Panc1 (cell line): Measurements from ENCODE around the gene REPIN1. TPM values are rescaled to one million over a fixed set of nuclear protein-coding genes. Genes with fewer than 3 reads are reported as not detected.
A peak's percentile ranks its signal among the peaks of the same experiment; 100 is the strongest.

Experiments used
- ATAC-seq: fragments of 200-7000 bp; cut with Tn5 transposase; 2 replicates; pipeline ENCODE4 v1.9.1; 2020; ENCODE audit warnings: mild to moderate bottlenecking, moderate library complexity
- BruUV-seq: library from RNA; stranded (reverse); fragments of 400-500 nt; replicated peaks from 2 replicates; lab custom pipeline; 2021; lab: Mats Ljungman, UMichigan
- CTCF ChIA-PET: fragments of 300-600 bp; sonication (Branson Sonifier 250); formaldehyde crosslinking; loops from one replicate; lab custom pipeline; 2022; ENCODE audit warnings: antibody characterized with exemption; lab: Charles Lee
- POLR2A ChIA-PET: fragments of 300-600 bp; sonication (Branson Sonifier 250); formaldehyde crosslinking; loops from one replicate; lab custom pipeline; 2022; ENCODE audit warnings: antibody characterized with exemption; lab: Charles Lee
- DNase-seq: peaks from one replicate; pipeline ENCODE4 v3.0.0-alpha.2; 2010; ENCODE audit warnings: low read depth, low spot score
- H3K27ac ChIP-seq: 2 replicates; pipeline ENCODE4 v1.5.1; 2011; ENCODE audit warnings: mild to moderate bottlenecking, low read length, inconsistent platforms
- H3K27me3 ChIP-seq: fragments of 200-500 bp; sonication (Bioruptor generic); 2 replicates; pipeline ENCODE4 v1.6.0; 2014; ENCODE audit warnings: low read length, inconsistent platforms; ENCODE audit not compliant: control insufficient read depth, insufficient read depth
- H3K36me3 ChIP-seq: fragments of 200-500 bp; sonication (Bioruptor generic); 2 replicates; pipeline ENCODE4 v1.5.1; 2014; ENCODE audit warnings: inconsistent platforms, mild to moderate bottlenecking, low read length, moderate library complexity; ENCODE audit not compliant: control insufficient read depth, insufficient read depth
- H3K4me1 ChIP-seq: 2 replicates; pipeline ENCODE4 v1.5.1; 2011; ENCODE audit warnings: inconsistent platforms, mild to moderate bottlenecking, low read length, moderate library complexity; ENCODE audit not compliant: control insufficient read depth, insufficient read depth
- H3K4me3 ChIP-seq, 2 experiments: 2 replicates each; pipeline ENCODE4 v1.5.1; 2011 to 2012; ENCODE audit warnings: low read depth in 2 of 2, low read length in 2 of 2, mild to moderate bottlenecking in 2 of 2, inconsistent platforms in 1 of 2, moderate library complexity in 1 of 2
- H3K9me3 ChIP-seq: fragments of 200-500 bp; sonication (Bioruptor generic); 2 replicates; pipeline ENCODE4 v1.5.1; 2014; ENCODE audit warnings: low read depth, mild to moderate bottlenecking, inconsistent platforms, low read length, moderate library complexity; ENCODE audit not compliant: control insufficient read depth, insufficient read depth
- POLR2AphosphoS5 ChIP-seq: IDR thresholded peaks from 2 replicates; pipeline ENCODE4 v1.6.1; 2012; ENCODE audit warnings: mild to moderate bottlenecking, low read depth, low read length, moderate library complexity
- SIN3A ChIP-seq: IDR thresholded peaks from 2 replicates; pipeline ENCODE4 v1.6.1; 2012; ENCODE audit warnings: low read depth, mild to moderate bottlenecking, low read length, moderate library complexity, borderline replicate concordance; ENCODE audit not compliant: insufficient read depth
- TCF7L2 ChIP-seq: IDR thresholded peaks from 2 replicates; pipeline ENCODE4 v1.6.1; 2011; ENCODE audit warnings: mild to moderate bottlenecking, low read depth, low read length, inconsistent platforms
- in situ Hi-C: cut with HindIII; loops from 2 replicates; pipeline ENCODE4 v1.10.0; 2016; ENCODE audit warnings: low sequenced_read_pairs, low pct_unique_long_range_greater_than_20kb
- intact Hi-C: fragments of 100-400 bp; cut with micrococcal nuclease; formaldehyde crosslinking; loops from one replicate; pipeline ENCODE4 v1.10.0; 2022; ENCODE audit not compliant: unreplicated experiment
- total RNA-seq: library from RNA; stranded (reverse); gene quantifications from one replicate; pipeline ENCODE4 v1.2.1, GENCODE V29; 2021; ENCODE audit not compliant: unreplicated experiment
- TF ChIP-seq, protein P1 (sequence below): fragments of 450-650 bp; IDR thresholded peaks from 2 replicates; pipeline ENCODE4 v1.5.1; 2017; ENCODE audit warnings: mild to moderate bottlenecking
- TF ChIP-seq, protein P2 (sequence below), 2 experiments: IDR thresholded peaks; 2 replicates each; pipeline ENCODE4 v1.6.1; 2011 to 2012; ENCODE audit warnings: low read depth in 2 of 2, control low read depth in 1 of 2, low read length in 1 of 2, mild to moderate bottlenecking in 1 of 2, moderate library complexity in 1 of 2; ENCODE audit not compliant: insufficient read depth in 1 of 2

Gene REPIN1
- total RNA-seq, 1 experiment from 2014 or later: 209 TPM

DNA sequence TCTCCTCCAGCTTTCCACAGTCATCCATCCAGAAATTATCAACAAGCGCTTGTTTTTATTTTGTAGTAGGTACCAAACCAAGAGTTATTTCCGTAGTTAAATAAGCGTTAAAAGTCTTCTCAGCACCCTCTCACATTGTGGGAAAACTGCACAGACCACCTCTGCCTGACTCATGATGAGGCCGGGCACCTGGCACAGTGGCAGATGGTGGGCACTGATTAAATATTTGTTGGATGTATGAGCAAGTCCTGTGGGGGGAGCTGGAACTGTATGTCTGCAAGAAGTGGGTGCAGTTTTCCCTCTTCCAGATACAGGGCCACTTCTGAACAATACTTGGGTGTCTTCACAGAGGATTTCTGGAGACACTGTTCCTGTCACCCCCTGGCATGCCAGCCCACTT is 5.3 kb upstream of the REPIN1 start:
- no peaks in the 10 kb centered on the region for H3K27me3 ChIP-seq
- no peaks in the 10 kb centered on the region for H3K9me3 ChIP-seq
- intact Hi-C loops: no loop called here
- TF ChIP-seq POLR2AphosphoS5: no peak
- TF ChIP-seq, protein P1, sequence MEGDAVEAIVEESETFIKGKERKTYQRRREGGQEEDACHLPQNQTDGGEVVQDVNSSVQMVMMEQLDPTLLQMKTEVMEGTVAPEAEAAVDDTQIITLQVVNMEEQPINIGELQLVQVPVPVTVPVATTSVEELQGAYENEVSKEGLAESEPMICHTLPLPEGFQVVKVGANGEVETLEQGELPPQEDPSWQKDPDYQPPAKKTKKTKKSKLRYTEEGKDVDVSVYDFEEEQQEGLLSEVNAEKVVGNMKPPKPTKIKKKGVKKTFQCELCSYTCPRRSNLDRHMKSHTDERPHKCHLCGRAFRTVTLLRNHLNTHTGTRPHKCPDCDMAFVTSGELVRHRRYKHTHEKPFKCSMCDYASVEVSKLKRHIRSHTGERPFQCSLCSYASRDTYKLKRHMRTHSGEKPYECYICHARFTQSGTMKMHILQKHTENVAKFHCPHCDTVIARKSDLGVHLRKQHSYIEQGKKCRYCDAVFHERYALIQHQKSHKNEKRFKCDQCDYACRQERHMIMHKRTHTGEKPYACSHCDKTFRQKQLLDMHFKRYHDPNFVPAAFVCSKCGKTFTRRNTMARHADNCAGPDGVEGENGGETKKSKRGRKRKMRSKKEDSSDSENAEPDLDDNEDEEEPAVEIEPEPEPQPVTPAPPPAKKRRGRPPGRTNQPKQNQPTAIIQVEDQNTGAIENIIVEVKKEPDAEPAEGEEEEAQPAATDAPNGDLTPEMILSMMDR: no peak
- no peak for TF ChIP-seq SIN3A
- TF ChIP-seq, protein P2, sequence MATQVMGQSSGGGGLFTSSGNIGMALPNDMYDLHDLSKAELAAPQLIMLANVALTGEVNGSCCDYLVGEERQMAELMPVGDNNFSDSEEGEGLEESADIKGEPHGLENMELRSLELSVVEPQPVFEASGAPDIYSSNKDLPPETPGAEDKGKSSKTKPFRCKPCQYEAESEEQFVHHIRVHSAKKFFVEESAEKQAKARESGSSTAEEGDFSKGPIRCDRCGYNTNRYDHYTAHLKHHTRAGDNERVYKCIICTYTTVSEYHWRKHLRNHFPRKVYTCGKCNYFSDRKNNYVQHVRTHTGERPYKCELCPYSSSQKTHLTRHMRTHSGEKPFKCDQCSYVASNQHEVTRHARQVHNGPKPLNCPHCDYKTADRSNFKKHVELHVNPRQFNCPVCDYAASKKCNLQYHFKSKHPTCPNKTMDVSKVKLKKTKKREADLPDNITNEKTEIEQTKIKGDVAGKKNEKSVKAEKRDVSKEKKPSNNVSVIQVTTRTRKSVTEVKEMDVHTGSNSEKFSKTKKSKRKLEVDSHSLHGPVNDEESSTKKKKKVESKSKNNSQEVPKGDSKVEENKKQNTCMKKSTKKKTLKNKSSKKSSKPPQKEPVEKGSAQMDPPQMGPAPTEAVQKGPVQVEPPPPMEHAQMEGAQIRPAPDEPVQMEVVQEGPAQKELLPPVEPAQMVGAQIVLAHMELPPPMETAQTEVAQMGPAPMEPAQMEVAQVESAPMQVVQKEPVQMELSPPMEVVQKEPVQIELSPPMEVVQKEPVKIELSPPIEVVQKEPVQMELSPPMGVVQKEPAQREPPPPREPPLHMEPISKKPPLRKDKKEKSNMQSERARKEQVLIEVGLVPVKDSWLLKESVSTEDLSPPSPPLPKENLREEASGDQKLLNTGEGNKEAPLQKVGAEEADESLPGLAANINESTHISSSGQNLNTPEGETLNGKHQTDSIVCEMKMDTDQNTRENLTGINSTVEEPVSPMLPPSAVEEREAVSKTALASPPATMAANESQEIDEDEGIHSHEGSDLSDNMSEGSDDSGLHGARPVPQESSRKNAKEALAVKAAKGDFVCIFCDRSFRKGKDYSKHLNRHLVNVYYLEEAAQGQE (IDR thresholded peaks at IDR 0.05; ENCODE audit: insufficient read depth in 1 of 2, low read depth in 2 of 2, low read length in 1 of 2): no peak
- H3K36me3 ChIP-seq: no peaks in the 10 kb centered on the region
- CTCF ChIA-PET: no interaction called here
- peaks cover 25% of the 10 kb centered on the region for H3K4me1 ChIP-seq
- in situ Hi-C loops: no loop called here
- POLR2A ChIA-PET: no interaction called here
- BruUV-seq: no TSS peak
- H3K4me3 ChIP-seq: no peak overlapping the region
- DNase-seq (no peak), ATAC-seq (no peak)
- no peak overlapping the region for H3K27ac ChIP-seq

DNA sequence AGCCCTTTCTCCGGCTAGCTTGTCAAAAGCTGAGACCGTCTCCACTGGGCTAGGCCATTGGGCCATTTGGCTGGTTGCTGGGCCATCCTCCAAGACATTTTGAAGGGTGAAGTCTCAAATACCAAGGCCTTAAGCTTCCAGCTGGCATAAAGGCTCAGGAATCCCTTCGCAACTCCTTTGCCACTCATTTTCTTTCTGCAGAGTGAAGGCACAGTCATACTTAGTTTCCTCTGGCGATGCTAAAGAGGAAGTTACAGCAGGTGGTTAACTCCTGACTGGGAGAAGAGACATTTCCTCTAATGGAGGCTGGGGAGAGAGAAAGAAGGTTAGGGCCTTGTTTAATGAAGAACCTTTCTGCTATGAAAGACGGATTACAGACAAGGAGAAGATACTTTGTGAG is 4.8 kb upstream of the REPIN1 start:
- CTCF ChIA-PET: no interaction called here
- BruUV-seq: no TSS peak

More for the DNA sequence above, 4.8 kb upstream of the REPIN1 start:
- no peak for TF ChIP-seq POLR2AphosphoS5
- no peak for TF ChIP-seq SIN3A
- TF ChIP-seq, protein P2 (IDR thresholded peaks at IDR 0.05; ENCODE audit: insufficient read depth in 1 of 2, low read depth in 2 of 2, low read length in 1 of 2): no peak
- no peak for TF ChIP-seq TCF7L2
- TF ChIP-seq, protein P1: no peak
- H3K9me3 ChIP-seq: no peaks in the 10 kb centered on the region
- no peaks in the 10 kb centered on the region for H3K27me3 ChIP-seq
- DNase-seq (no peak), ATAC-seq (no peak)
- no peaks in the 10 kb centered on the region for H3K36me3 ChIP-seq
- in situ Hi-C loops (no loop called here), intact Hi-C loops (no loop called here)
- H3K4me3 ChIP-seq: no peak overlapping the region
- POLR2A ChIA-PET: no interaction called here
- peaks cover 22% of the 10 kb centered on the region for H3K4me1 ChIP-seq
- peak overlapping the region; percentile 13; the same call in 1 of the 2 replicates for H3K27ac ChIP-seq
